Limb (tissue), 2 donors: Measurements from ENCODE around the gene TRAF3.
"Not testable (repeated sequence)": the region's sequence is repeated elsewhere in the genome, so short reads cannot be mapped to it uniquely, and the experiment has no call there.

ENCODE experiments used
- DNase-seq, 2 donors: peaks; one replicate each; pipeline ENCODE4 v3.0.0-alpha.2; 2016; ENCODE audit errors: extremely low spot score in 2 of 2

Gene TRAF3

GRCh38 chr14:102805941-102806340 lies 28.7 kb downstream of the TRAF3 start:
- no peak for DNase-seq

- DNase-seq = no peak
Observed at GRCh38 chr14:102806447-102806846, 29.2 kb downstream of the TRAF3 start.

- DNase-seq = no peak
Observed at GRCh38 chr14:102807013-102807406, 29.8 kb downstream of the TRAF3 start.

GRCh38 chr14:102809870-102810269 lies 32.6 kb downstream of the TRAF3 start:
- no peak for DNase-seq

- no peak for DNase-seq
Observed at GRCh38 chr14:102810523-102810922, 33.3 kb downstream of the TRAF3 start.

- no peak for DNase-seq
Observed at GRCh38 chr14:102811254-102811963, 34.2 kb downstream of the TRAF3 start.

GRCh38 chr14:102811971-102812370 lies 34.7 kb downstream of the TRAF3 start:
- no peak for DNase-seq

- DNase-seq = no peak
Observed at GRCh38 chr14:102813691-102814090, 36.4 kb downstream of the TRAF3 start.

- no peak for DNase-seq
Observed at GRCh38 chr14:102817318-102817717, 40.1 kb downstream of the TRAF3 start.

- no peak for DNase-seq
Observed at GRCh38 chr14:102817942-102818940, 41.0 kb downstream of the TRAF3 start.

GRCh38 chr14:102819176-102819628 lies 42.0 kb downstream of the TRAF3 start:
- no peak for DNase-seq

GRCh38 chr14:102819747-102820330 lies 42.6 kb downstream of the TRAF3 start:
- no peak for DNase-seq

- no peak for DNase-seq
Observed at GRCh38 chr14:102821252-102821651, 44.0 kb downstream of the TRAF3 start.

- no peak for DNase-seq
Observed at GRCh38 chr14:102822311-102822863, 45.1 kb downstream of the TRAF3 start.

- DNase-seq = not testable (repeated sequence)
Observed at GRCh38 chr14:102822887-102823286, 45.6 kb downstream of the TRAF3 start.

GRCh38 chr14:102823546-102823945 lies 46.3 kb downstream of the TRAF3 start:
- no peak for DNase-seq

GRCh38 chr14:102824832-102825231 lies 47.6 kb downstream of the TRAF3 start:
- DNase-seq = no peak

- no peak for DNase-seq
Observed at GRCh38 chr14:102825307-102826095, 48.3 kb downstream of the TRAF3 start.

- no peak for DNase-seq
Observed at GRCh38 chr14:102826161-102826560, 48.9 kb downstream of the TRAF3 start.

- no peak for DNase-seq
Observed at GRCh38 chr14:102826751-102827675, 49.8 kb downstream of the TRAF3 start.
